GM10847 (cell line): ENCODE results near the gene AAMDC.

Experiments used
- POLR2A ChIP-seq: IDR thresholded peaks from 2 replicates; pipeline ENCODE4 v1.6.1; 2011; ENCODE audit not compliant: insufficient read length; ENCODE audit errors: extremely low read depth

Gene AAMDC

GRCh38 chr11:77873345-77873744, 52.4 kb downstream of the AAMDC start:
- TF ChIP-seq POLR2A = no peak

- no peak for TF ChIP-seq POLR2A
These were observed 53.3 kb downstream of the AAMDC start for GRCh38 chr11:77874206-77874605.

- no peak for TF ChIP-seq POLR2A
These were observed 55.1 kb downstream of the AAMDC start for GRCh38 chr11:77876045-77876444.

- TF ChIP-seq POLR2A = no peak
These were observed 58.3 kb downstream of the AAMDC start for GRCh38 chr11:77879218-77879617.

GRCh38 chr11:77882396-77882795, 61.5 kb downstream of the AAMDC start:
- TF ChIP-seq POLR2A = no peak

GRCh38 chr11:77883775-77884174, 62.8 kb downstream of the AAMDC start:
- TF ChIP-seq POLR2A = no peak

- no peak for TF ChIP-seq POLR2A
These were observed 63.4 kb downstream of the AAMDC start for GRCh38 chr11:77884186-77884828.

GRCh38 chr11:77884829-77885190, 63.9 kb downstream of the AAMDC start:
- TF ChIP-seq POLR2A = no peak

GRCh38 chr11:77886401-77886800, 65.5 kb downstream of the AAMDC start:
- TF ChIP-seq POLR2A = no peak

GRCh38 chr11:77908835-77909234, 87.9 kb downstream of the AAMDC start:
- no peak for TF ChIP-seq POLR2A

GRCh38 chr11:77909277-77909676, 88.3 kb downstream of the AAMDC start:
- no peak for TF ChIP-seq POLR2A
